Activated CD8-positive, alpha-beta memory T cell treated with anti-CD3 and anti-CD28 coated beads, Interleukin-2, amount 50 U/mL, for 4 hours (primary cell): ENCODE measurements around the gene ZNF205.
A peak's percentile ranks its signal among the peaks of the same experiment; 100 is the strongest.

Source experiments
- DNase-seq: peaks from one replicate; pipeline ENCODE4 v3.0.0-alpha.2; 2020

The ZNF205 gene

GRCh38 chr16:3085868-3086595, 26.4 kb upstream of the ZNF205 start:
- DNase-seq = no peak

- no peak for DNase-seq
Observed at GRCh38 chr16:3086596-3087242, 25.7 kb upstream of the ZNF205 start.

DNA sequence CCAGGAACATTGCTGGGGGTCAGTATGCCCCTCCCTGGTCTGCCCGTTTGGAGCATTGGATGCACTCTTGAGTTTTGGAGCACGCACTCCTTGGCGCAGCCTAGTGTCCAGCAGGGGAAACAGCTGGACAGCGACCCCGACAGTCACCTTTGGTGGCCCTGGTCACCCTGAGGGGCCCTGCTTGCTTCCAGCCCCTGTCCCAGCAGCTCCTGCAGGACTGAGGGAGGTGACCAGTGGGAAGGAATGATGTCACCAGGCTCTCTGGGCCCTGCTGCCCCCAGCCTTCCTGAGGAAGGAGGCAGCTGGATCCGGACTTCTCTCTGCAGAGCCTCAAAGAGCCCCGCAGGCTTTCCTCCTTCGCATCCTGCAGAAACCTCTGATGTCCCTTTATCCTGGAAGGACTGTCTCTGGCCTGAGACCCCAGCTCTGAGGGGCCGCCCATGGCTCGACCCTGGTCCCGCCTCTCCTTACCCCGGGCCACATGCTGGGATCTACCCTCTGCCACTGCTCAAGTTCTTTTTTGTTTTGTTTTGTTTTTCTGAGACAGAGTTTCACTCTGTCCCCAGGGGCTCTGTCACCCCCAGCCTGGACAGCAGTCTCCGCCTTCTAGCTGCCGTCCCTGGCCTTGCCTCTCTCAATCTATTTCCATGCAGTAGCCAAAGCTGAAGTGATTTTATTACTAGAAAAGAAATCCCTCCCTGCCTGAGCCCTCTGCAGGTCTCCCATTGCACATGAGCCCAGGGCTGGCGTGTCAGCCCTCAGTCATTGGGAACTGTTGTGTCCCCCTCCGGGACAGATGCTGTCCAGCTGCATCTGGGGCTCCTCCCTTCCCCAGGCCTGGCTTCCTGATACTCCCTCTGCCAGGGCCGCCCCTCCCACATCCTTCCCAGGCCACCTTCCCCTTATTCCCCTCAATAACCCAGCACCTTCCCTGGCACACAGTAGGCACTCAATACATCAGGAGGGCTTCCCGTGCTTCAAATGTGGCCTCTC, 24.8 kb upstream of the ZNF205 start:
- no peak for DNase-seq

GRCh38 chr16:3088450-3088849, 23.9 kb upstream of the ZNF205 start:
- no peak for DNase-seq

GRCh38 chr16:3088925-3089716, 23.3 kb upstream of the ZNF205 start:
- no peak for DNase-seq

DNA sequence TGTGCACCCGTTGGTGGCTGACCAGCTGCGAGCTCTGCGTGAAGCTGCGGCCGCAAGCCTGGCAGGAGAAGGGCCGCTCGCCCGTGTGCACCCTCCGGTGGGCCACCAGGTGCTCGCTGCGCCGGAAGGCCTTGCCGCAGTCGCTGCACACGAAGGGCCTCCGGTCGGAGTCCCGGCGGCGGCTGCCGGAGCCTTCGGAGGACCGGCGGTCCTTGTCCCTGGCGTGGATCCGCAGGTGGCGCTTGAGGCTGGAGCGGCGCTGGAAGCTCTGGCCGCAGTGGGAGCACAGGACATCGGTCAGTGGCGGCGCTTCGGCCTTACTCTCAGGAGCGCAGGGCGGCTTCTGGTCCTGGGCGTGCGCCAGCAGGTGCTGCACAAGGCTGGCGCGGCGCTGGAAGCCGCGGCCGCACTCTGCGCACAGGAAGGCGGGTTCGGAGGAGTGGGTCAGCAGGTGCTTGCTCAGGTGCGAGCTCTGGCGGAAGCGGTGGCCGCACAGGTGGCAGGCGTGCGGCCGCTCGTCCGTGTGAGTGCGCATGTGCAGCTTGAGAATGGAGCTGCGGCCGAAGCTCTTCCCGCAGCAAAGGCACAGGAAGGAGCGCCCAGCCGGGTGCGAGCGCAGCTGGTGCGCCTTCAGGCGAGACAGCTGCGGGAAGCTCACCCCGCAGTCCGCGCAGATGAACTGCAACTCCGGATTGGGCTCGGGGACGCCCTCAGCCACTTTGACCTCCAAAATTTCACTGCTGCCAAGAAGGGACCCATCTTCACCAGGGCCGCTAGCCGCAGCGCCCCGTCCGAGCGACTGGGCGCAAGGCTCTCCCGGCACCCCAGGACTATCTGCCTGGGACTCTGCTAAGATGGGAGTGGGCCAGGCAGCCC, 22.4 kb upstream of the ZNF205 start:
- no peak for DNase-seq

DNA sequence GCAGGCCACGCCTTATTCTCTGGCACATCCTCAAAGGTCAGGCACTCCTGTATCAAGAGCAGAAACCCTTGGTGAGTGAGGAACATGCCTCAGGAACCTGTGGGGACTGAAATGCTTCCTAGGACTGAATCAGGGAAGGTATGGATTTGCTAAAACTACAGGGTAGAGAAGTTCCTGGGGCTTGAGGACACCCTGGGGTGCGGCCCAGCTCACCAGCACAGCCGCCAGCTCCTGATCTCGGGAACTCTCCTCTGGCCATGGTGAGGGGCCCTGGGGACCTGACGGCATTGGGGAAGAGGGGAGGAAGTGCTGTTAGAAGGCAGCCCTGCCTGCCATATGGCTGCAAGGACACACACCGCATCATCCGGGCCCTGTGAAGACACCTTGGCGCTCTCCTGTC, 20.8 kb upstream of the ZNF205 start:
- DNase-seq = no peak

DNA sequence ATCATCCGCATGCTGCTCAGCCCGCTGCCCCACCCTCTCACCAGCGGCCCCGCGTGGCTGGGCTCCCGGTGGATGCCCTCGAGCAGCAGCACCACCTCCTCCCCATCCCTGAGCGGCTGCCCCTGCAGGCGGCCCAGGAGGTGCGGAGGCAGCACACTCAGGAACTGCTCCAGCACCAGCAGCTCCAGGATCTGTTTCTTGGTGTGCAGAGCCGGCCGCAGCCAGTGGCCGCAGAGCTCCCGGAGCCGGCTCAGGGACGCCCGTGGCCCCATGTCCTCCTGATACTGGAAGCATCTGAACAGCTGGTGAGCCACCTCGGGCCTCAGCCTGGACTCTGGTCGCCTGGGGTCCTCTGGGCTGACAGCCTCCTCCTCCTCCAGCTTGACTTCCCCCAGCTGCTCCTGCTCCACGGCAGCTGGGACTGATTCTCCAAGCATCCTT, 19.9 kb upstream of the ZNF205 start:
- DNase-seq = no peak

DNA sequence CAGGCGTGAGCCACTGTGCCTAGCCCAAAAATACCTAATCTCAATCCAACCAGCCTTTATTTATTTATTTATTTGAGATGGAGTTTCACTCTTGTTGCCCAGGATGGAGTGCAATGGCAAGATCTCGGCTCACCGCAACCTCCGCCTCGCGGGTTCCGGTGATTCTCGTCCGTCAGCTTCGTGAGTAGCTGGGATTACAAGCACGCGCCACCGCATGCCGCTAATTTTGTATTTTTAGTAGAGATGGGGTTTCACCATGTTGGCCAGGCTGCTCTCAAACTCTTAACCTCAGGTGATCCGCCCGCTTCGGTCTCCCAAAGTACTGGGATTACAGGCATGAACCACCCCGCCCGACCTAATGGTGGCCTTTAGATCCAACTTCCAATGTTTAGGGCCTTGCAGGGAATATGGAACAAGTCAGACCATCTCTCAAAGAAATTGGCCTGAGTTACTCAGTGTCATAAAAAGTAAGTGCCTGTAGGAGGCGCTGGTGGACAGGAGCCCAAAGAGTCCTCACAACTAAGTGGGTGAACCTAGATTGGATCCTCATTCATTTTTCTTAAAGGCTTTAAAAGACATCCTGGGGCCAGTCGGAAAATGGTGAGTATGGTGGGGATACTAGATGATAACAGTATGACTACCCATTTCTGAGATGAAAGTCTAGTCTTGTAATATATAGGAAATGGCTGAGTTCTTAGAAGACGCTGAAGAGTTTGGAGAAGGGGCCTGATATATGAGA, 17.9 kb upstream of the ZNF205 start:
- DNase-seq = peak; percentile 41

DNA sequence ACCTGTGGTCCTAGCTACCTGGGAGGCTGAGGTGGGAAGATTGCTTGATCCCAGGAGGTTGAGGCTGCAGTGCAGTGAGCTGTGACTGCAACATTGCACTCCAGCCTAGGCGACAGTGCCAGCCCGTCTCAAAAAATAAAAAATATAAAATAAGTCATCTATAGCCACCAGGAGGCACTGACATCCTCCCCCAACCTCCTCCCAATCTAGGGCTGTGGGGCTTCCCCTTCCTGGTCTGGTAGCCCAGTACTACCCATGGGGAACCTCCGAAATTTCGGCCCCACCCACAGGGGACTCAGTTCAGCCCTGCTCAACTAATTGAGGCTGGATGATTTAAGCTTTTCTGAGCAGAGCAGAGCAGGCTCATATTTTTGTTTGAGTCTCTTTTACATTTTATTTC, 16.5 kb upstream of the ZNF205 start:
- peak; percentile 45 for DNase-seq

GRCh38 chr16:3096362-3096761, 16.0 kb upstream of the ZNF205 start:
- DNase-seq = no peak

DNA sequence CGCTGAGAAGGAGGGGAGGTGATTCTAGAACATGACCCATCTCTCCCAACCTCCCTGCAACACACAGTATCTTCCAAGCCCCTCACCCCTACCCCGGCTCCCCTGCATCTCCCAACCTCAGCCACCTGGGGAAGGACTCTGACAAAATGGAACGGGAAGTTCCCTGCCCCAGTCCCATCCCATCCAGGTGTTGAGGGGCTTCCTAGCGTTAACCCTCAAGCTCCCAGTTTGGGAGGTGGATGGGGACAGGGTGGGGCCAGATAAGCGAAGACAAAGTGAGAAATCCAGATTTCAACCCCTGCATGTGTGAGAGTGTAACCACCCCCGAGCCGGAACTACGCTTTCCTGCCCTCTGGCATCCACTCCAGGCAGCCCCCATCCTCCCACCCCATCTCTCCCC, 15.1 kb upstream of the ZNF205 start:
- DNase-seq = no peak

GRCh38 chr16:3098459-3099394, 13.7 kb upstream of the ZNF205 start, which contains the start of gene ZSCAN10:
TSS of gene ZSCAN10 (minus strand) at chr16:3099294. CDS start at chr16:3092937, 6,357 bp downstream.
- no peak for DNase-seq

- no peak for DNase-seq
Observed at GRCh38 chr16:3099395-3099731, 13.0 kb upstream of the ZNF205 start.

DNA sequence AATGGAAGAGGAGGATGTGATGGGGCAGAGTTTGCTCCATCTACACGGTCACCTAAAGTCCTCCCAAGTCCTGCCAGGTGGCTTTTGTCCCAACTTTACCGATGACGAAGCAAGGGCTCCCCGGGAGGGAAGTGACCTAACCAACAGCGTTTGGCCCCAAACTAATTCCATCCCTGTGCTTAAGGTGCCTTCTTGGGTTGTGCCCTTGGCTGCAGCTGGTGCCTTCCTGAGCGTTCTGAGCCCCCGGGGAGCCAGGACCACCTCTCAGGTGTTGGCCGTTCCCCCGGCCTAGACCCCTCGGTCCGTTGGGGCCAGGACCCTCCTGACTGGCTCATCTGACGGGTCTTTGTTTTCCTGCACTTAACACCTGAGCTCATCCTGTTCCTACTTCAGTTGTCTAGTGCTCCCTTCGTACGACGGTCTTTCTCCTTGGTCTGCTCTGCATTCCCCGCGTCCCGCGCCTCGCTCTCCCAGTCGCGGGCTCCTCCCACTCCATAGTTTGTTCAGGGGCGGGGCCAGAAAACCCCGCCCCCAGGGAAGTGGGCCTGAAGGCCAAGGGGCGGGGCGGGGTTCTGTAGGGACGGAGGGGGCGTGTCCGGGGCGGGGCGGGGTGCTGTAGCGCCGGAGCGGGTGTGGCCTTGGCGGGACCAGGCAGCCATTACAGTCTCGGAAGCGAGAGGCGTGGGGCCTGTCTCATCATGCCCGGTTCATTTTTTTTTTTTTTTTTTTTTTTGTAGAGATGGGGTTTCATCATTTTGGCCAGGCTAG, 12.5 kb upstream of the ZNF205 start:
- DNase-seq = peak; percentile 90

GRCh38 chr16:3101018-3101840, 11.2 kb upstream of the ZNF205 start:
- DNase-seq = no peak

GRCh38 chr16:3101841-3102470, 10.4 kb upstream of the ZNF205 start:
- DNase-seq = no peak
